Measurements from ENCODE around the gene PODXL.

The PODXL gene

GRCh38 chr7:131487217-131487616, 69.2 kb downstream of the PODXL start:
- H3K9me3 ChIP-seq (ENCODE audit: insufficient read depth, low read length): no peaks in the 10 kb centered on the region
- TF ChIP-seq CTCF (IDR thresholded peaks at IDR 0.05; ENCODE audit: insufficient read depth, low read length, poor library complexity, severe bottlenecking): no peak
- no peak for TF ChIP-seq EZH2phosphoT487 (conservative IDR thresholded peaks at IDR 0.05; ENCODE audit: low read length)
- H2AFZ ChIP-seq (ENCODE audit: low read depth, low read length, severe bottlenecking): no peak overlapping the region
- no peaks in the 10 kb centered on the region for H3K36me3 ChIP-seq (ENCODE audit: low read length)
- H3K79me2 ChIP-seq (ENCODE audit: insufficient read depth, low read length): no peaks in the 10 kb centered on the region
- H3K4me2 ChIP-seq (ENCODE audit: low read depth, low read length, poor library complexity, severe bottlenecking): no peak overlapping the region
- no peaks in the 10 kb centered on the region for H3F3A ChIP-seq (ENCODE audit: insufficient read depth)
- H3K9ac ChIP-seq (ENCODE audit: low read length): no peak overlapping the region
- H3K27me3 ChIP-seq (ENCODE audit: low read length): no peaks in the 10 kb centered on the region
- H3K9me2 ChIP-seq (replicated peaks; ENCODE audit: insufficient read depth, low read length): no peaks in the 10 kb centered on the region
- H4K20me1 ChIP-seq (ENCODE audit: low read depth, low read length): no peaks in the 10 kb centered on the region
- H3K4me3 ChIP-seq (ENCODE audit: insufficient read depth, low read length, poor library complexity, severe bottlenecking): no peak overlapping the region
- no peak overlapping the region for H3K27ac ChIP-seq (ENCODE audit: low read depth, low read length)

GRCh38 chr7:131486346-131486745, 70.1 kb downstream of the PODXL start:
- Histone ChIP-seq H3K9ac (ENCODE audit: low read length) (no peak overlapping the region), H2AFZ (ENCODE audit: low read depth, low read length, severe bottlenecking) (no peak overlapping the region), H3K27ac (ENCODE audit: low read depth, low read length) (no peak overlapping the region), H3K9me2 (replicated peaks; ENCODE audit: insufficient read depth, low read length) (no peaks in the 10 kb centered on the region), H3K36me3 (ENCODE audit: low read length) (no peaks in the 10 kb centered on the region), H4K20me1 (ENCODE audit: low read depth, low read length) (no peaks in the 10 kb centered on the region), H3K27me3 (ENCODE audit: low read length) (no peaks in the 10 kb centered on the region), H3K4me2 (ENCODE audit: low read depth, low read length, poor library complexity, severe bottlenecking) (no peak overlapping the region), H3K9me3 (ENCODE audit: insufficient read depth, low read length) (no peaks in the 10 kb centered on the region), H3K4me3 (ENCODE audit: insufficient read depth, low read length, poor library complexity, severe bottlenecking) (no peak overlapping the region), H3F3A (ENCODE audit: insufficient read depth) (no peaks in the 10 kb centered on the region), H3K79me2 (ENCODE audit: insufficient read depth, low read length) (no peaks in the 10 kb centered on the region)
- TF ChIP-seq CTCF (IDR thresholded peaks at IDR 0.05; ENCODE audit: insufficient read depth, low read length, poor library complexity, severe bottlenecking) (no peak), EZH2phosphoT487 (conservative IDR thresholded peaks at IDR 0.05; ENCODE audit: low read length) (no peak)

DNA sequence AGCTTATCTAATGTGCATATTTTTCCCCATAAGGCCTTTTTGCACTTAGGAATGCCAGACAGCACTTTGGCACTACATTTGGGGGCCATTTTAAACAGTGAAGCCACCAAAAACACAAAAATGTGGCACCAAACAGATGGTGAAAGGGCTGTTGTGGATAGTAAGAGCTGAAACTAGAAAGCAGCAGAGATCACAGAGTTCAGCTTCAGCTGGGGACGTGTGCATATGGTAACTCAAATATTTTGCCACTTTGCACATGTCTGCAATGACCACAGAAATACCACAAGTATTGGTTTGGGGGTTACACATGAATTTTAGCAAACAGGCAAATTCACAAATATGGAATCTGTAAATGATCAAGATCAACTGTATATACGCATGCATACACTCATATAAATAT, 72.8 kb downstream of the PODXL start:
- TF ChIP-seq CTCF (IDR thresholded peaks at IDR 0.05; ENCODE audit: insufficient read depth, low read length, poor library complexity, severe bottlenecking) (no peak), EZH2phosphoT487 (conservative IDR thresholded peaks at IDR 0.05; ENCODE audit: low read length) (no peak)
- Histone ChIP-seq H3F3A (ENCODE audit: insufficient read depth) (no peaks in the 10 kb centered on the region), H2AFZ (ENCODE audit: low read depth, low read length, severe bottlenecking) (no peak overlapping the region), H3K36me3 (ENCODE audit: low read length) (no peaks in the 10 kb centered on the region), H4K20me1 (ENCODE audit: low read depth, low read length) (no peaks in the 10 kb centered on the region), H3K4me3 (ENCODE audit: insufficient read depth, low read length, poor library complexity, severe bottlenecking) (no peak overlapping the region), H3K4me2 (ENCODE audit: low read depth, low read length, poor library complexity, severe bottlenecking) (no peak overlapping the region), H3K27ac (ENCODE audit: low read depth, low read length) (no peak overlapping the region), H3K79me2 (ENCODE audit: insufficient read depth, low read length) (no peaks in the 10 kb centered on the region), H3K9ac (ENCODE audit: low read length) (no peak overlapping the region), H3K27me3 (ENCODE audit: low read length) (no peaks in the 10 kb centered on the region), H3K9me3 (ENCODE audit: insufficient read depth, low read length) (no peaks in the 10 kb centered on the region), H3K9me2 (replicated peaks; ENCODE audit: insufficient read depth, low read length) (no peaks in the 10 kb centered on the region)

- H3K9me3 ChIP-seq (ENCODE audit: insufficient read depth, low read length): no peaks in the 10 kb centered on the region
- no peaks in the 10 kb centered on the region for H4K20me1 ChIP-seq (ENCODE audit: low read depth, low read length)
- H3F3A ChIP-seq (ENCODE audit: insufficient read depth): no peaks in the 10 kb centered on the region
- no peak overlapping the region for H3K9ac ChIP-seq (ENCODE audit: low read length)
- H3K36me3 ChIP-seq (ENCODE audit: low read length): no peaks in the 10 kb centered on the region
- H3K79me2 ChIP-seq (ENCODE audit: insufficient read depth, low read length): no peaks in the 10 kb centered on the region
- H3K4me3 ChIP-seq (ENCODE audit: insufficient read depth, low read length, poor library complexity, severe bottlenecking): no peak overlapping the region
- no peak overlapping the region for H2AFZ ChIP-seq (ENCODE audit: low read depth, low read length, severe bottlenecking)
- H3K4me2 ChIP-seq (ENCODE audit: low read depth, low read length, poor library complexity, severe bottlenecking): no peak overlapping the region
- no peak for TF ChIP-seq EZH2phosphoT487 (conservative IDR thresholded peaks at IDR 0.05; ENCODE audit: low read length)
- TF ChIP-seq CTCF (IDR thresholded peaks at IDR 0.05; ENCODE audit: insufficient read depth, low read length, poor library complexity, severe bottlenecking): no peak
- no peak overlapping the region for H3K27ac ChIP-seq (ENCODE audit: low read depth, low read length)
- no peaks in the 10 kb centered on the region for H3K9me2 ChIP-seq (replicated peaks; ENCODE audit: insufficient read depth, low read length)
- no peaks in the 10 kb centered on the region for H3K27me3 ChIP-seq (ENCODE audit: low read length)
These were observed 73.6 kb downstream of the PODXL start for GRCh38 chr7:131482800-131483199.

Data from SU-DHL-6 (cell line).